Stimulated activated CD8-positive, alpha-beta memory T cell treated with anti-CD3 and anti-CD28 coated beads, Interleukin-12 subunit alpha, Interleukin-12 subunit beta, amount 100 ng/mL, for 4 hours (primary cell): Measurements from ENCODE around the gene SEPTIN11.

Experiments used
- DNase-seq: peaks from one replicate; pipeline ENCODE4 v3.0.0-alpha.2; 2020; ENCODE audit warnings: low read depth

The SEPTIN11 gene

DNA sequence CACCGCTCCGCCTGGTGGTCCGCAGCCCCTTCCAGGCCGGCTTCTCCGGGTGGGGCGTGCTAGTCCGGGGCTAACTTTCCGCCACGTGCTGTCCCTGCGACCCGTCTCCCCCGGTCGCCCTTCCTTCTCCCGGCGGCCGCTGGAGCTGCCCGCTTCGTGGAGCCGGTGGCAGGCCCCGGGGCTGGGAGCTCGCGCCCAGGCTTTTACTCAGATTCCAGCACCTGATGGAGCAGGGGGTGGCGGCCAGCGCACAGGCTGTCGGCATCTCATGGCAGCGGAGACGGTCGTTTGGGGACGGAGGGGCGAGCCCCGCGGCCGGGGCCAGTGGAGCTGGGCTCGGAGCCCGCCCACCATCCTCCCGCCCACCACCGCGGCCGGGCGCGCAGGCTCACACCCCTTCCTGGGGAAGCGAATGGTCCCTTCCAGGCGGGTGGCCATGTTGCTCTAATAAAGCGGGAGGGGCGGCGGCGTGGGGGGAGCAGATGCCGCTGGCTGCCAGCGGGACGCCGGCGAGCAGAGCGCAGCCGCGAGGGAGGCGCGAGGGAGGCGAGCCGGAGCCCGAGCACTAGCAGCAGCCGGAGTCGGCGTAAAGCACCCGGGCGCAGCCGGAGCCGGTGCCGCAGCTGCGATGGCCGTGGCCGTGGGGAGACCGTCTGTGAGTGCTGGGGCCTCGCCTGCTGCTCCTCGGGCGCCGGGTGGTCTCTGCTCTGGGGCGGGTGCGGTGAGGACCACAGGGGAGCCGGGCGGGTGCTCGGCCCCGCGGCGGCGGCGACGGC is at the start of gene SEPTIN11:
TSS of gene SEPTIN11 (plus strand) at position 477 of the 776 bp plus-strand sequence. CDS start at position 629, 152 bp downstream.
- peak; percentile 78 for DNase-seq

DNA sequence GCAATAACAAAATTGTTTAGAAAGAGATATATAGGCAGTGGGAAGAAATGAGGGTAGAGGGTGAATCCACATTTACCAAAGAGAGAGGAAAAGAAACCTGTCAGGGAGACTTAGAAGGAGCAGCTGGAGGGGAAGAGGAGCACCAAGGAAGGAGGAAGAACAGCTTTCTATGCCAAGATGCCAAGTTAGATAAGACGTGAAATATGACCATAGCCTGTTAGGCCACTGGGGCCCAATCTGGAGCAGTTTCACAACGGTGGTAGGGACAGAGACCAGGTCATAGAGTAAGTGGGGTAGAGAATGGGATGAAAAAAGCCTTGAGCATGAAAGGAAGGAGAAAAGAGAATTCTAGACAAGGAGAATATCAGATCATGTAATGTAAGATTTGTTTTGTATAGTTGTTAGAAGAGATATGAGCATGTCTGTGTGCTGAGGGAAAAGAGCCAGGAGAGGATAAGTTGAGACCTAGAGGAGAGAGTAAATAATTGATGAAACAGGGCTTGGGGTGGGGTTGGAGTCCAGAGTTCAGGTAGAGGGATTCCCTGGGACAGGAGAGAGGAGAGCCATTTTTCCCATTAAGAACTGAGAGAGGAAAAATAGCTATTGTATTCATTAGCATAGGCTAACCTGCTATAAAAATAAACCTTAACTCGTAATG is 47.2 kb upstream of the SEPTIN11 start:
- no peak for DNase-seq

DNA sequence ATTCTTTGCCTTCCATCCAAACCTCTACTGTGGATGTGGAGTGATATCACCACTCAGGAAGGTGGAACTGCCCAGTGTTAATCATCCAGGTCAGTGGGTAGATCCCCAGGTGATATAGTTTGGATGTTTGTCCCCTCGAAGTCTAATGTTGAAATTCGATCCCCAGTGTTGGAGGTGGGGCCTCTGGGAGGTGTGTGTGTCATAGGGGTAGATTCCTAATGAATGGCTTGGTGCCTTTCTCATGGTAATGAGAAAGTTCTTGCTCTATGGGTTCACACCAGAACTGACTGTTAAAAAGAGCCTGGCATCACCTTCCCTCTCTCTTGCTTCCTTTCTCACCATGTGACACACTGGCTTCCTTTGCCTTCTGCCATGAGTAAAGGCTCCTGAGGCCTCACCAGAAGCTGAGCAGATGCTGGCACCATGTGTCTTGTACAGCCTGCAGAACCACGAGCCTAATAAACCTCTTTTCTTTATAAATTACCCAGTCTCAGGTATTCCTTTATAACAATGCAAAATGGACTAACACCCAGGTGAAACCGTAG is 44.8 kb upstream of the SEPTIN11 start:
- DNase-seq: no peak

GRCh38 chr4:76905521-76905920 is 44.0 kb upstream of the SEPTIN11 start:
- DNase-seq: no peak

GRCh38 chr4:76909711-76910110 is 39.8 kb upstream of the SEPTIN11 start:
- no peak for DNase-seq

GRCh38 chr4:76920715-76921114 is 28.8 kb upstream of the SEPTIN11 start:
- DNase-seq: no peak

GRCh38 chr4:76923619-76924357 is 25.8 kb upstream of the SEPTIN11 start:
- no peak for DNase-seq

- DNase-seq: no peak
Observed at GRCh38 chr4:76926841-76927240, 22.7 kb upstream of the SEPTIN11 start.

DNA sequence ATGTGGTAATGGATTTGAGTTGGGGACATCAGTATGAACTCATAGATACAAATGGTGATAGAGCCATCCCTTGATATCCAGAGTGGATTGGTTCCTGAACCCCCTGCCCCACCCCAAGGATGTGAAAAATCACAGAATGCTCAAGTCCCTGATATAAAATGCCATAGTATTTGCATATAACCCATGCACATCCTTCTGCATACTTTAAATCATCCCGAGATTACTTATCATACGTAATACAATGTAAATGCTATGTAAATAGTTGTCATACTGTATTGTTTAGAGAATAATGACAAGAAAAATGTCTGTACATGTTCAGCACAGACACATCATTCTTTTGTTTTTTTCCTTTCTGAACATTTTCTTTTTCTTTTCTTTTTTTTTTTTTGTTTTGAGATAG is 18.9 kb upstream of the SEPTIN11 start:
- DNase-seq: no peak

GRCh38 chr4:76931087-76931486 is 18.5 kb upstream of the SEPTIN11 start:
- no peak for DNase-seq

- no peak for DNase-seq
Observed at GRCh38 chr4:76931576-76932276, 17.8 kb upstream of the SEPTIN11 start.

GRCh38 chr4:76939184-76939583 is 10.4 kb upstream of the SEPTIN11 start:
- no peak for DNase-seq

- no peak for DNase-seq
Observed at GRCh38 chr4:76943129-76943620, 6.4 kb upstream of the SEPTIN11 start.

DNA sequence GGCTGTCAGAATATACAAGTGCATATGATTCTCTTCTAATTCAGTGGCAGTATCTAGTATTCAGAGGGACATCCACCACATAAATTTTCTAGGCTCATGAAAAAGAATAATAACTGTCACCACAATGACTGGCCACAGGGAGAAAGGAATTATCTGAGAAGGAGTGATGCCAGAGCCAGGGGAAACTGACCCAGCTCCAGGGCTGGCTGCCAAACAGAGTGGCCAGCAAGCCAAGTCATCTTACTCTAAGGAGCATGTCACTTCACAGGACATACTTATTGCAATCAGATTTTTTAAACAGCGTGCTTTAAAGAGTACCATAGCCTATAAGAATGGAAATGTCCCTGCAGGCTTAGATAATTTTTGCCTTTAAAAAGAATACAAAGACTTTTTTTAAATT is 5.8 kb upstream of the SEPTIN11 start:
- DNase-seq: no peak

GRCh38 chr4:76947369-76947768 is 2.2 kb upstream of the SEPTIN11 start:
- no peak for DNase-seq

- peak; percentile 47 for DNase-seq
Observed at GRCh38 chr4:76948443-76949275, 893 bp upstream of the SEPTIN11 start.

DNA sequence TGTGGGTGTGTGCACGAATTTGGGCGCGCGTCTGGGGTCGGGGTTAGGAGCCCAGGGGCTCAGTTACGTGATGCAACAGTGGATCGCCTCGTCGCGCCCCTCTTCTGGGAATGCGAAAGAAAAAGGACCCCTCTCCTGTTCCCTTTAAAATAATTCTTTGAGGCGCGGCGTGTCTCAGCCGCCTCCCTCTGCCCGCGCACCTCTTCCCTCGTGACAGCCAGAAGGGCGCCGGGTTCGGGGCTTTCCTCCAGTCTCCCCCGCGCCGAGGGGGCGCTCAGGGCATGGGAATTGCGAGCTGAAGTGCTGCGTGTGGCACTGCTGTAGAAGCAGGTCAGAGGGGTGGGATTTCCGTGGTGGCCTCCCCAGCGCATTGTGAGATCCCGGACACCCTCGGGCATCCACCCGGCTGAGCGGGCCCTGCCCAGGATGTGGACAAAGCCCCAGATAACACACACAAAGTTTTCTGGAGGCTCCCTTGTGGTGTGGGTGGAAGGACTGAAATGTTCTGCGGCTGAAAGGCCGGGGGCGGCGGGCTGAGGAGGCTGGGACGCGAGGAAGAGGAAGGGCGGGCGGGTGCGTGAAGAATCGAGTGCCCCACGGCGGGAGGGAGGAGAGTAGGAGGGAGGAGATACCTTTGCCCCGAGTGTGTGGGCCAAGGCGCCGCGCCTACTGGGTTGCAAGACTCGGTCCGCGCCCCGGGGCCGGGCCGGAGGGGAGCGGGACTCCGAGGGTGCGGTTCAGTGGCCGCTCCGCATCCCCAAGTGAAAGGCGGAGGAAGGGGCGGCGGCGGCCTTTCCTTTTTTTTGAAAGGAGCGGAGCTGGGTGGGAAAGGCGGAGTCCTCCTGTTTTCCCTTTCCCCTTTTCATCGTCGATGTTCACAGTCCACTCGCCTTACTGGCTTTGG is 752 bp downstream of the SEPTIN11 start:
- peak; percentile 43 for DNase-seq

GRCh38 chr4:76950956-76951671 is 1.6 kb downstream of the SEPTIN11 start:
- no peak for DNase-seq

DNA sequence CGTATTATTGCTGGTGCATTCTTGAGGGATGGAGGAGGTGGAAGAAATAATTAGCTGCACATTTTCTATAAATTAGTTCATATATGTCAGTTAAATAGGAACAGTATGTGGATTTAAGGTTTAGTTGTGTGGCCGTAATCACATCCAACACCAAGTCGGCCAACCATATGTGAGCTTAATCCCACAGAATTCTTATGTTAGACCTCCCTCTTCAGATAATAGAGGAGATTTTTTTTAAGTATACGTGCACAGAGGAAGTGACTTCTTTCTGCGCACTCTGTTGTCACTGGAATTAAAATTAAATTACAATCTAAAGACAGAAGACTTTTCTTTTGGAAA is 2.1 kb downstream of the SEPTIN11 start:
- no peak for DNase-seq
